GM12878 (cell line): ENCODE data around the gene LIN28B. TPM values are rescaled to one million over a fixed set of nuclear protein-coding genes. Genes with fewer than 3 reads are reported as not detected.

ENCODE experiments used
- ATAC-seq: fragments of 200-7000 bp; cut with Tn5 transposase; 3 replicates; pipeline ENCODE4 v1.9.1; 2020; ENCODE audit warnings: mild to moderate bottlenecking, moderate library complexity
- BruUV-seq: library from RNA; stranded (reverse); fragments of 400-500 nt; replicated peaks from 2 replicates; lab custom pipeline; 2021; lab: Mats Ljungman, UMichigan
- CTCF ChIA-PET: fragments of 300-600 bp; sonication (Branson Sonifier 250); formaldehyde crosslinking; extraction: SDS; loops from one replicate; lab custom pipeline; 2021; ENCODE audit warnings: inconsistent platforms; lab: Yijun Ruan, JAX
- POLR2A ChIA-PET: fragments of 350-600 bp; formaldehyde crosslinking; extraction: SDS; loops from one replicate; lab custom pipeline; 2021; ENCODE audit warnings: inconsistent platforms; lab: Charles Lee
- RAD21 ChIA-PET: fragments of 300-600 bp; sonication (Branson Sonifier 250); formaldehyde crosslinking; loops from one replicate; lab custom pipeline; 2023; ENCODE audit warnings: antibody characterized with exemption; ENCODE audit not compliant: unreplicated experiment; lab: Charles Lee
- SMC1A ChIA-PET: fragments of 300-600 bp; sonication (Branson Sonifier 250); formaldehyde crosslinking; loops from one replicate; lab custom pipeline; 2023; ENCODE audit not compliant: unreplicated experiment, uncharacterized antibody; lab: Charles Lee
- DNase-seq: peaks from one replicate; pipeline ENCODE4 v3.0.0-alpha.2; 2011; ENCODE audit warnings: low read depth, low spot score
- FAIRE-seq: peaks from 3 replicates; lab custom pipeline; 2011; peaks lifted over from hg19 to GRCh38; lab: Jason Lieb, UNC
- H2AFZ ChIP-seq: 2 replicates; pipeline ENCODE4 v1.6.0; 2011; ENCODE audit warnings: low read depth, low read length, control low read depth; ENCODE audit not compliant: control insufficient read depth
- H3K27ac ChIP-seq: 2 replicates; pipeline ENCODE4 v1.5.1; 2011; ENCODE audit warnings: control low read depth; ENCODE audit not compliant: control insufficient read depth, insufficient read depth
- H3K27me3 ChIP-seq, 2 experiments: replicated peaks in 1 of 2; 2 replicates each; pipeline versions ENCODE4 v1.6.0 to v1.6.1; 2011; ENCODE audit warnings: low read length in 1 of 2; ENCODE audit not compliant: control insufficient read depth in 2 of 2, insufficient read depth in 2 of 2
- H3K36me3 ChIP-seq, 2 experiments: 2 replicates each; pipeline ENCODE4 v1.5.1; 2011; ENCODE audit warnings: low read length in 1 of 2; ENCODE audit not compliant: control insufficient read depth in 2 of 2, insufficient read depth in 2 of 2
- H3K4me1 ChIP-seq: 2 replicates; pipeline ENCODE4 v1.6.1; 2011; ENCODE audit warnings: mild to moderate bottlenecking, low read length, moderate library complexity, mixed read lengths; ENCODE audit not compliant: control insufficient read depth, insufficient read depth
- H3K4me2 ChIP-seq: 2 replicates; pipeline ENCODE4 v1.6.0; 2011; ENCODE audit warnings: control low read depth; ENCODE audit not compliant: control insufficient read depth, insufficient read depth
- H3K4me3 ChIP-seq: fragments of 200-600 bp; sonication (generic); 2 replicates; pipeline ENCODE4 v1.5.1; 2016
- H3K79me2 ChIP-seq: 2 replicates; pipeline ENCODE4 v1.6.0; 2011; ENCODE audit warnings: low read length; ENCODE audit not compliant: control insufficient read depth, insufficient read depth
- H3K9ac ChIP-seq: 2 replicates; pipeline ENCODE4 v1.8.0; 2011; ENCODE audit warnings: low read length, control low read depth, mixed read lengths; ENCODE audit not compliant: control insufficient read depth, insufficient read depth
- H3K9me3 ChIP-seq: replicated peaks from 3 replicates; pipeline ENCODE4 v1.5.1; 2011; ENCODE audit warnings: mild to moderate bottlenecking, low read length; ENCODE audit not compliant: control insufficient read depth, insufficient read depth
- H4K20me1 ChIP-seq: 2 replicates; pipeline ENCODE4 v1.6.0; 2011; ENCODE audit not compliant: control insufficient read depth, insufficient read depth
- CHD2 ChIP-seq: IDR thresholded peaks from 2 replicates; pipeline ENCODE4 v1.6.1; 2011; ENCODE audit warnings: low read depth, low read length, improper control_type of control experiment, borderline replicate concordance
- MYB ChIP-seq: fragments of 150-350 bp; IDR thresholded peaks from 2 replicates; pipeline ENCODE4 v1.6.1; 2014; ENCODE audit warnings: mild to moderate bottlenecking, low read depth, low read length, borderline replicate concordance
- PRDM15 ChIP-seq: fragments of 450-650 bp; formaldehyde crosslinking; IDR thresholded peaks from 2 replicates; pipeline ENCODE4 v1.4.0; 2020; ENCODE audit warnings: mild to moderate bottlenecking, moderate library complexity
- RB1 ChIP-seq: fragments of 450-650 bp; formaldehyde crosslinking; IDR thresholded peaks from 2 replicates; pipeline ENCODE4 v1.6.1; 2017; ENCODE audit warnings: mild to moderate bottlenecking, borderline replicate concordance
- ZBTB33 ChIP-seq: fragments of 450-650 bp; IDR thresholded peaks from 2 replicates; pipeline ENCODE4 v1.6.1; 2017; ENCODE audit warnings: mild to moderate bottlenecking
- WGBS: methylation state at CpG from one replicate; pipeline ENCODE4 v1.1.6; 2016; ENCODE audit warnings: low lambda C conversion rate; ENCODE audit not compliant: insufficient replicate concordance, insufficient coverage; ENCODE audit errors: missing lambda C conversion rate; 5-methylcytosine and 5-hydroxymethylcytosine counted together
- in situ Hi-C: fragments of 300-500 bp; cut with MboI; formaldehyde crosslinking; loops from 9 replicates; pipeline ENCODE4 v1.14.3; 2018; ENCODE audit warnings: mixed read lengths
- intact Hi-C: fragments of 100-400 bp; cut with micrococcal nuclease; formaldehyde crosslinking; loops from one replicate; pipeline ENCODE4 v1.14.2; 2022; ENCODE audit not compliant: unreplicated experiment
- polyA plus RNA-seq, 11 experiments: library from polyadenylated mRNA; depleted of rRNA in 4 of 11; unstranded in 6 of 11; stranded (reverse) in 5 of 11; fragments of >200 nt; fragmentation: Nextera tagmentation in 4 of 11; fragmentation: Illumina TruSeq in 1 of 11; extraction: Ambion mirVana in 4 of 11; extraction: Trizol in 1 of 11; gene quantifications; 1 replicate in 1 of 11; 2 replicates in 10 of 11; pipeline versions ENCODE4 v1.2.1 to v1.2.3, GENCODE V29; 2011 to 2016; ENCODE audit warnings: inconsistent platforms in 2 of 11, missing spikeins in 2 of 11, low read depth in 1 of 11
- total RNA-seq, 4 experiments: library from RNA; depleted of rRNA in 3 of 4; stranded (reverse); fragments of >200 nt in 3 of 4; fragmentation: Illumina TruSeq in 1 of 4; extraction: Trizol in 1 of 4; gene quantifications; 2 replicates each; pipeline versions ENCODE4 v1.2.1 to v1.2.3, GENCODE V29; 2013 to 2021
- TF ChIP-seq, protein P1 (sequence below): fragments of 450-650 bp; IDR thresholded peaks from 2 replicates; pipeline ENCODE4 v1.6.1; 2017; ENCODE audit warnings: borderline replicate concordance

Gene LIN28B
- total and polyA plus RNA-seq, 10 of the 15 experiments (the other 5 are each of a cell fraction or from before 2014, with no cell fraction given), result 0.01 to 2.4 (median 0.09) TPM; not detected in 6

- ChIA-PET RAD21 (interaction anchor here (0.7 to 1.4 kb wide), 2 partner anchors 296 to 303 kb away, joined by 3 to 4 read pairs; no protein-coding TSS in a partner anchor), SMC1A (no interaction called here), CTCF (interaction anchor here (0.6 to 0.8 kb wide), 2 partner anchors 115 to 331 kb away, joined by 4 read pairs; no protein-coding TSS in a partner anchor), POLR2A (interaction anchor here (0.8 kb wide), 1 partner anchor 302 kb away, joined by 4 read pairs; no protein-coding TSS in a partner anchor)
- no peaks in the 10 kb centered on the region for H3K9me3 ChIP-seq
- DNase-seq (no peak), ATAC-seq (no peak), FAIRE-seq (no peak)
- 31% methylated on average over 8 of the region's 8 CpGs for WGBS
- no peak overlapping the region for H3K27ac ChIP-seq
- no peaks in the 10 kb centered on the region for H3K27me3 ChIP-seq
- no TSS peak for BruUV-seq
- intact Hi-C loops (no loop called here), in situ Hi-C loops (loop anchor here (25.0 kb wide), 1 partner anchor 1196 kb away; no protein-coding TSS in a partner anchor)
- no peak overlapping the region for H3K9ac ChIP-seq
- no peaks in the 10 kb centered on the region for H3K4me1 ChIP-seq
- no peaks in the 10 kb centered on the region for H3K36me3 ChIP-seq
- no peak overlapping the region for H3K4me3 ChIP-seq
- no peaks in the 10 kb centered on the region for H3K79me2 ChIP-seq
- no peaks in the 10 kb centered on the region for H4K20me1 ChIP-seq
- no peak overlapping the region for H2AFZ ChIP-seq
- TF ChIP-seq MYB (no peak), ZBTB33 (no peak), RB1 (no peak), CHD2 (no peak), PRDM15 (CRISPR knock-in tag) (no peak)
- TF ChIP-seq, protein P1, sequence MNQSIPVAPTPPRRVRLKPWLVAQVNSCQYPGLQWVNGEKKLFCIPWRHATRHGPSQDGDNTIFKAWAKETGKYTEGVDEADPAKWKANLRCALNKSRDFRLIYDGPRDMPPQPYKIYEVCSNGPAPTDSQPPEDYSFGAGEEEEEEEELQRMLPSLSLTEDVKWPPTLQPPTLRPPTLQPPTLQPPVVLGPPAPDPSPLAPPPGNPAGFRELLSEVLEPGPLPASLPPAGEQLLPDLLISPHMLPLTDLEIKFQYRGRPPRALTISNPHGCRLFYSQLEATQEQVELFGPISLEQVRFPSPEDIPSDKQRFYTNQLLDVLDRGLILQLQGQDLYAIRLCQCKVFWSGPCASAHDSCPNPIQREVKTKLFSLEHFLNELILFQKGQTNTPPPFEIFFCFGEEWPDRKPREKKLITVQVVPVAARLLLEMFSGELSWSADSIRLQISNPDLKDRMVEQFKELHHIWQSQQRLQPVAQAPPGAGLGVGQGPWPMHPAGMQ, result no peak
- H3K4me2 ChIP-seq, result no peak overlapping the region
Observed at GRCh38 chr6:105091140-105091829, 134.4 kb downstream of the LIN28B start.
